ENCODE measurements around the gene ANKH.

ANKH gene

DNA sequence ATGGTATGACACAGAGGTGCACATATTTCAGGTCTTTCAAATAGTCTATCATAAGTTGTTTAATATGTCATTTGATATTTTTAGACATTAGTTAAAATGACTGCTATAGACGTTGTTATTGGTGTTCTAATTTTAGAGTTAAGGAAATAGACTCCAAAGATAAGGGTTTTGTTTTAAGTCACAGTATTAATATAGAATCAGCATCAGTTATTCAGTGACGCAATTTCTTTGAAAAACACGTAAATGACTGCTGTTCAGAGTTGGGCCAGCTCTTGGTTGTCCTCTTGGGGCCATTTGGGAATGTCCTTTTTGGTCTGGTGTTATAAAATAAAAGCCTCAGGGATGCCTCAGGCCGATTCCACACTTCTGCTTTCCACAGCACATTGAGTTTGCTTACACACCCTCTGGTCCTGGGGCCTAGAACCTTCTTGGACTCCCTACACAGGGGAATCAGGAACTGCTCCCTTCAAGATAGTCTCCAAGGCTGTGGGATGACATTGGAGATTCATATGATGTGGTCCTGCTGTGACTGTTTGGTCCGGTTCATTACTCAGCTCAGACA, 192.7 kb downstream of the ANKH start:
- no peak for DNase-seq

DNA sequence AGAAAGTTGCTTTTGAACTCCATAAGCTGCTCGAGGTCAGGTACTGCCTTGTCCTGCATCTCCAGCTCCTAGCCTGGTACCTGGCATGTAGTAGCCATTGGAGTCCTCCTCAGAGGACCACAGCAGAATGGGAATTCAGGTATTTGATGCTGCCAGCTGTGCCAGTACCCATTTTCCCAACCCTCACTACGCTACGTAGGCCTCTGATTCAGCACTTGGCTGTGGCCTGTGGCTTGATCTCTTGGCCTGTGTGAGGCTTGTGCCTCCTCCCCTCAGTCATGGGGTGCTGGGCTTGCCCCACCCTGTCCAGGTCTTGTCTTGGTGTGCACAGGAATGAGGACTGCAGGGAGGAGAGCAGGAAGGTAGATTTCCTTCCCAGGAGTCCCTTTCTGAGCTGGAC, 195.3 kb downstream of the ANKH start:
- DNase-seq, result peak; percentile 50

DNA sequence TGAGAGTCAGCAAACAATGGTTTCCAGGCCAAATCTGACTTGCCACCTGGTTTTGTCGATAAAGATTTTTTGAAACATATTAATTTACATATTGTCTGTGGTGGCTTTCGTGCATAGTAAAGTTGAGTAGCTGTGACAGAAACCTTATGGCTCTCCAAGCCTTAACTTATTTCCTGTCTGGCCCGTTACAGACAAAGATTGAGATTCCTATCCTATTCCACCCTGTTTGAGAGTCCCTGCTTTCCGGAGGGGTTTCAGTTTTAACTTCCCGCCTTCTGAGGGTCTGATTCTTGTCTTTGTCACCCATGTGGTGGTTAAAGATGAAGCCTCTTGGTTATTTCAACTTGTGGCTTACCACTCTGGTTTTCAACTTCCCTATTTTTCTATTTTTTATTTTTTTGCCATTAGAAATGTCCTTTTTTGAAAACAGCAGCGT, 195.7 kb downstream of the ANKH start:
- no peak for DNase-seq

DNA sequence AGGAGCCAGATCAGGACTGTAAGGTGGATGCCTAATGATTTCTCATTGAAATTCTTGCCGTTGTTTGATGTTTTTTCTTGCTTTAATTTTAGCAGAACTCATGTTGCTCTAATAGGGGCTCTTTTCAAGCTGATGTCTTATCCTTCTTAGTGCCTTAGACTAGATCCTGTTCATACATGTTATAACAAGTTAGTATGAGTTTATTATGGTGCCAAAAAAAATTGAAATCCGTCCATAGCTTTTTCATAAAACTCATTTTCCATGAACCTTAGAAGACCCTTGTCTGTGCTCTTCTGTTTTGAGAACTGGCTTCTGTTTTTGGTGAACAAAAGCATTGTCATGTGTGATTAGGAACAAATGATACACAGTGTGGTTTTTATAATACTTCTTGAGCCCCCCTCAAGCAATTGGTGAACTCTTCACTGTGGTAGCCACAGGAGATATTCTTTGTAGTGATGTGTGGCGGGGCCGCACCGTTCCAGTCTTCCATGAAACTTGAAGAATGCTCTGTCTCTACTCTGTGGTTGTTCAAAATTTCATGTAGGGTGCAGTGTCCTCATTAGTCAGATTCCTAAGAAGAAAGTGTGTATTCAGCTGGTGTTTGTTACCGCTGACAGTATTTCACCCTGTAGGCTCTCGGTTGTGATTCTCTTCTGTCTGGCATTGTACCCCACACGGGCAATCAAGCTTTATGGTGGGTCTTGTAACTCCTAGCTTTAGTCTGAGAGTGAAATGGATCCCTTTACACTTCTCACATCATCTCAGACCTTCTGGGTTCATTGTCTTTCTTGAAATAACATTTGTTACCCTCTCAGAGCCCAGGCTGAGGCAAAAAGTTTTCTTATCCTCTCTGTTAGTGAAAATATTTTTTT, 196.4 kb downstream of the ANKH start:
- DNase-seq, result no peak

DNA sequence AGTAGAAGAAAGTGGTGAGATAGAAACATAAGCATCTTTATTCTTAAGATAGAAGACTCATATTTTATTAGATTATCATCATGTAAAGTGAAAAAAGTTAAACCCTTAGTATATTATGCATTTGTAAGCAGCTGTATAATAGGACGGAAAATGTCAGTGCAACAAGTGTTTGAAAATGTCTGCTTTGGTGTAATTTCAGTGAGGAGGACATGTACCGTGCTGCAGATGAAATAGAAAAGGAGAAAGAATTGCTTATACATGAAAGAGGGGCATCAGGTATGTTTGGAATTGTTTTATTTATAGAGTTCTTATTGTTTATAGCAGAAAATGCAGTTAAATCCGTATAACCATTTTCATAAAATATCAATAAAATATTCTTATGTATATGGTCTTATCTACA, 198.1 kb downstream of the ANKH start:
- DNase-seq, result no peak

DNA sequence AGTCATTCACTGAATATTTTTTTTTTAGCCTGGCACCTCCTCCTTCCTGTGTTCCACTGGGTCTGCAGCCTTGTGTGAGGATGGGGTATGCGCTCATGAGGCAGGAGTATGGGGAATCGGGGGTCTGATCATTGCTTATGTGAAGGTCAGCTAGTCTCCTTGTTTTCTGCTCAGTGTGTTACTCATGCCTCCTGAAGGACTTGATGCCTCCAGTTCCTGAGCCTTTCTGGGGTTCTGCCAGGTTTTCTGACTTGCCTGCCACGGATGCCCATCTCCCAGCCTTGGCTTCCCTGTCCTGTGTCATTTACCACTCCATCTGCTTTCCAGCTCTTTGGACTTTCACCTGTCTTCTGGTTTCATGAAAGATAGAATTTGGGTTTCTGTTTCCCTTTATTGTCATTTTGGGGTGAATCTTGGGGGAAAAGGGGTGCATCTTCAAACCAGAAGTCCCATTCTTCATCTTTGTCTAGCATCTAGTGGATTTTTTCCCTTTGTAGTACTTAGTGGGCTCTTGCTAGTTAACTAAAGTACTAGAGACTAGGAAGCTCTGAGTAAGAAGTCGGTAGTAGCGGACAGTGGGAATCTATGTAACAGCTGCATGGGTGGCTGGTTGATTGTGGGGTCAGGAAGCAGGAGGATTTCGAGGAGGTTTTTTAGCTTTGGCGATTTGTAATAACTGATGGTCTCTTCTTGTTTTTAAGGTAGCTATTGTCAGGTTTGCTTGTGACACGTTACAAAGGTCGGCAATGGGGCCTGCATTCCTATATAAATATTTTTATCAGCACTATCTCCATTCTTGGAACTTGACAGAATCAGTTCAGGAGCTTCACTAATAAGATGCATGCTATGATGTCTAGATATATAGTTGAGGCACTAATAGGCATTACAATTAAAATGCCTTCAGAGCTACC, 198.8 kb downstream of the ANKH start:
- DNase-seq, result peak; percentile 46

DNA sequence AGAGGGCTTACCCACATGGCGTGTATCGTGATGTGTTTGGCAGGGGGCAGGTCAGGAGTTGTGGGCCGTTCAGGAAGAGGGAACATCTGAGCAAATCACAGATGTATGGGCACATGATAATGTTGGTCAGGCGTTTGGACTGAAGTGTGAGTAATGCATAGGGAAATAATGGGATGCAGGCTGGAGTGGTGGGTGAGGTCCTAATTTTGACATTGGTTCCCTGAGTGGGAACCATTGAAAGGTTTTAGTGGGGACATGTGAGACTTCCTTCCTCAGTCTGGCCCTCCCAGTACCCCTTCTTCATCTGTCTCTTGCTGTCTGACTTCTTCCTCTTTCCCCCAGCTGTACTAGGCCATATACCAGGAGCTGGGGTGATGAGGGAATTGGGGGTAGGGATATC, 199.5 kb downstream of the ANKH start:
- DNase-seq, result no peak

DNA sequence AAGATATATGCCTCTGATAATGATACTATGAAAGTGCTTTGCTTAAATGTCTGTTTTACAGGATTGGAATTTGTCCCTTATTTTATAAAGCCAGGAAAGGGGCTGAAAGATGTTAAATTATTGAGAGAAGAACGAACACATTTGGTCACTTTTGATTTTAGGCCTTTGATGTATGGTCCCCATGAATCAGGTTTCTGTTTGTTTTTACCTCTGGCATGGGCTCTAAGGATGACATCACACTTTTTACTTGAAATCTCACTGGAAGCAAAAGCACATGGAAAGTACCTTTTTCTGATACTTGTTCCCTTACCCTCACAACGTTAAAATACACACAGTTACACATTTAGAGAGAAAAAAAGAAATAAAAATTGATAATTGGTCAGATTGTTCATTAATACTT, 200.2 kb downstream of the ANKH start:
- DNase-seq, result no peak

DNA sequence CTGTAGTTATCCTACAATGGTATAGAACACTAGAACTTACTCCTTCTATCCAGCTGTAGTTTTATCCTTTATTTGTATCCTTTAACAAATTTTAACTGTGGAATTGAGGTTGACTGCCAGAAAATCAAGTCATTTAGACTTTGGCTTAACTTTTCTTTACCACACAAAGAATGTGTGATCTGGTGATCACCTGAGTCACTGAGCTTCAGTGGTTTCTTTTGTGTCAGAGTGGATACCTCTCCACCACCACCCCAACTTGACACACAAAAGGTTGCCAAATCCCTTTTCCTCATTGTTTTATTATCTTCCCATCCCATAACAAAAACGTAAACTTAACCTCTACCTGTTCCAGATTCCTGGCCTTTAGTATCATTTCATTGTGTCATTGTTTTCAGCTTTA, 201.6 kb downstream of the ANKH start:
- peak; percentile 13 for DNase-seq

DNA sequence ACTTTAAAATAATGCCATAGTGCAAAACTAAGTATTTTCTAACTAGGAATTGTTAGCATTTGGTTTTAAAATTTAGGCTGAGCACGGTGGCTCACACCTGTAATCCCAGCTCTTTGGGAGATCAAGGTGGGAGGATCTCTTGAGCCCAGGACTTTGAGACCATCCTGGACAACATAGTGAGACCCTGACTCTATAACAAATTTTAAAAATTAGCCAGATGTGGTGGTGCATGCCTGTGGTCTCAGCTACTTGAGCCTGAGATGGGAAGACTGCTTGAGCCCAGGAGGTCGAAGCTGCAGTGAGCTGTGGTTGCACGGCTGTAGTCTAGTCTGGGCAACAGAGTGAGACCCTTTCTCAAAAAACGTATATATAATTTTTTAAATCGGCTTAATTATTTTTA, 202.2 kb downstream of the ANKH start:
- no peak for DNase-seq

DNA sequence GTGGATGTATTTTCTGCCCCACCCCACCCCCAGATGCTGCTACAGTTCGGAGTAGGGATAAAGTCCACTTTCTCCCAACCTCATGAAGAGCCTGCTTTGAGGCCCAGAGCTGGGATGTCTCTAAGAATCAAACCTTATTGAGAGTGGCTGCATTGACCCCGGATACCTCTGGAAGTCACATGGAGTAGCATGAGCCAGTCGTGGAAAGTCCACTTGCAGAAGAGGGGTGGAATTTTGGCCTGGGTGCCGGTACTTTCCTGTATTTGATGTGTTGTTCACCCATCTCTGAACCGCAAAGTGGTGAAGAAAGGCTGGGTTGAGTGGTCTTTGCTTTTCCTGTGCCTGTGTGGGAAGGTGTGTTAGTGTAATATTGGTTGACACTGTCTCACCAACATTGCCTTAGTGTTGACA, 203.4 kb downstream of the ANKH start:
- DNase-seq, result no peak

DNA sequence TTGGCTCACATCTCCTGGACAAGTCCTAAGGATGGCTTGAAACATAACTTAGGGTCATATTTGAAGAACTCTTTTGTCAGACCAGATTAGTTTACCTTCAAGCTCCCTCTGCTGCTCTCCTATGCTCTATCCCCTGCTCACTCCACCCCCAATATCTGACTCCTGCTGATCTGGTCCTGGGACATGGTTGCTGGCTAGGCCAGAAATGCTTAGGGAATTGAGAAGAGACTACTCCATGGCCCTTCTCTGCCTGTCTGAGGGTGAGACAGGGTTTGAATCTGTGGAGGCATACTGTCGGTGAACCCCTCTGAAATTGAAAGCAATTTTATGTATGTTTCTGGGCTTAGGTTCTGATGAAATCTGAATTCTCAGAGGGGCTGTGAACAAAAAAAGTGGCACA, 203.8 kb downstream of the ANKH start:
- DNase-seq, result no peak

DNA sequence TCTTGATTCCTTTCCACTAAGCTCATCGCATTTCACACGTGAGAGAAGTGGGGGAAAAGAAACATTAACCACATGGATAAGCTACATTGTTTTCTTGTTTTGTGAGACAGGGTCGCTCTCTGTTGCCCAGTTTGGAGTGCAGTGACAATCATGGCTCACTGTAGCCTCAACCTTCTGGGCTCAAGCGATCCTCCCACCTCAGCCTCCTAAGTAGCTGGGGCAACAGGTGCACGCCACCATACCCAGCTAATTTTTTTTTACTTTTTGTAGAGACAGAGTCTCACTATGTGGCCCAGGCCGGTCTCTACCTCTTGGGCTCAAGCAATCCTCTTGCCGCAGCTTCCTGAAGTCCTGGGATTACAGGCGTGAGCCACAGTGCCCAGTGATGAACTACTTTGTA, 204.3 kb downstream of the ANKH start:
- no peak for DNase-seq

DNA sequence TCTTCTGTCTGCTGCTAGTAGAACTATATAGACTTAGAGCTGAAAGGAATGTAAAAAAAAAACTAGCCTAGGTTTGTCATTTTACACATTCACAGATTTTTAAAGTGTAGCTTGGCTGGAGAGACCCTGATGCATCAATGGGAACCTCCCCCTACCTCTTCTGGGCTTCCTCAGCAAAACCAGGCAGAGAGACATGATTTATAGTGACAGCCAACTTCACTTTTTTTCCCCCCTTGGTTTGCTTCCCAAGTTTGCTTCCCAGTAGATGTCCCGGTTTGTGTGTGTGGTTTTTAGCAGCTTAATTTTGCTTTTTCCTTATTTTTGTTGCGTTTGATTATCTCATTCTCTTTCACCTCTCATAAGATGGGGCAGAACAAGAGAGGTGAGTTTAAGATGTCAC, 205.2 kb downstream of the ANKH start:
- no peak for DNase-seq

DNA sequence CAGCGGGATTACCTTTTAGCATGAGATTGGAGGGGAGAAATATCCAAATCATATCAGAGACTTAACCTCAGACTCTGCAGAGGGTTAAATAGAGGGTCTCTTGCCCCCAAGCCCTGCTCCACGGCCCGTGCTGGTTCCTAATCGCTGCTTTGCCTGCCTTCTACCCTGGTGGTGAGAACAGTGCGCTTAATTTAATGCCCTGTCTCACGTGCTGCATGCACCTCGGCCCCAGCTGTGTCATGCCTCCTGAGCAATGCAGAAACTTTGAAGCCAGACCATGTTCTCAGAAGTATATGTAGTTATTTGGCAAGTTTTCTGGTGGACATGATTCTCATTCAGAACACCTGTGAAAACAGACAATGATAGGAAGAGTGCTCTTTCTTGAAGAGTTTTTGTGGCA, 205.6 kb downstream of the ANKH start:
- DNase-seq, result peak; percentile 45

DNA sequence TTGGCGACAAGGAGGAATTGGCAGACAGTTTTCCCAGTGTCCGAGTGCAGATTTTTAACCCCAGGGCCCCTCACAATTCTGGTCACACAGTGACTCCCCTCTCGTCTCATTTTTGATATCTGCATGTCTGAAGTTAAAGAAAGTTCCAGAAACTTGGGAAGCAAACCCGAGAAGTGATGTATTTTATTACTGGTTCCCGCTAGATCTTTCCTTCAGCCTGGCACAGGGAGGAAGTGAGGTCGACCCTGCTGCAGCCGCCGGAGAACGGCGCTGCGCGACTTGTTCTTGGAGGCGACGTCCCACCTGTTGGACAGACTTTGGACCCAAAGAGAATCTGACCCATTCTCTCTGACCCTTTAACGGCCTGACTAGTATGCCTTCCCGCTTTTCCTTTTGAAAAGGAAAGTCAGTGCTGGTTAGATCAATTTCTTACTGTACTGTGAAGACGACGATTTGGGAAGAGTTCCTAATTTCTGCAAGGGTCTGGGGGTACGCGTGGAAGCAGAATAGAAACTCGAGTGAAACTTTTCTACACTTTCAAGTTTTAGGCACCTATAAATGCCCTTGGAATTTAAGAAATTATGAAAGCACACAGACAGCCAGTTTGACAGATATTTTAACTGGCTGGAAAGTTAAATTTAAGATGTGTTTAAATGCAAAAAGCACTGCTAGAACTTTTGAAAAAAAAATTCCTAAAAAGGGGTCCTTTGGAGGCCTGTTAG, 206.3 kb downstream of the ANKH start:
- peak; percentile 45 for DNase-seq

DNA sequence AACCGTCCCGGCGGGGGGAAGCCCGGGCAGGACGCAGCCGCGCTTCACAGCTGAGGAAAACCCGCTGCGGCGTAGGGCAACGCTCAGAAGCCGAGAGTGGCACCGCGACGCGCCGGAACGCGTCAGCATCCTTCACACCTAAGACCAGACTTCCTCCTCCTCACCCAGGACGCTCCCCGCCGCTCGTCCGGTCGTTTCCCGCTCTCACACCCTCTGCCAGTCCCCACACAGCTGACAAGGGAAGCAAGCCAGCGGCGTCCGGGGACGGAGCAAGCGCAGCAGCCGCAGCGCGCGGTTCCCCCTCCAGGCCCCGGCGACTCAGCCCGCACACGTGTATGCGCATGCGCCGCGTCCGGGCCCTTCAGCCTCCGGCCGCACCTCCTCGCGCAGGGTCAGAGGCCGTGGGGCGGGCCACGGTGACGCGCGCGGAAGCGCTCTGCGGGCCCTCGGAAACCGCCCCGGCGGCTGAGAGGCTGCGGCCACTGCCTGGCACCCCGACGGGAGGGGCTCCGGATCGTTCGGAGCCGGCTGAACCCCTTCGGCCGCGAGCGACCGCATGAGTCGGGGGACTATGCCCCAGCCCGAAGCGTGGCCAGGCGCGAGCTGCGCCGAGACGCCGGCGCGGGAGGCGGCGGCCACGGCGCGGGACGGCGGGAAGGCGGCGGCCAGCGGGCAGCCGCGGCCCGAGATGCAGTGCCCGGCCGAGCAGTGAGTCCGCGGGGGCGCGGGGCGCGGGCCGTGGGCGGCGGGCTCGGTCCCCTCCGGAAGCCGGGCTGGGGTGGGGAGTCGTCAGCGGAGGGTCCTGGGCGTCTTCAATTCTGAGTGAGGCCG, 207.1 kb downstream of the ANKH start, which contains the start of gene OTULIN:
OTULIN (plus strand) TSS at position 449 of the 831 bp plus-strand sequence; CDS start at position 557, 108 bp downstream.
- DNase-seq, result peak; percentile 93

DNA sequence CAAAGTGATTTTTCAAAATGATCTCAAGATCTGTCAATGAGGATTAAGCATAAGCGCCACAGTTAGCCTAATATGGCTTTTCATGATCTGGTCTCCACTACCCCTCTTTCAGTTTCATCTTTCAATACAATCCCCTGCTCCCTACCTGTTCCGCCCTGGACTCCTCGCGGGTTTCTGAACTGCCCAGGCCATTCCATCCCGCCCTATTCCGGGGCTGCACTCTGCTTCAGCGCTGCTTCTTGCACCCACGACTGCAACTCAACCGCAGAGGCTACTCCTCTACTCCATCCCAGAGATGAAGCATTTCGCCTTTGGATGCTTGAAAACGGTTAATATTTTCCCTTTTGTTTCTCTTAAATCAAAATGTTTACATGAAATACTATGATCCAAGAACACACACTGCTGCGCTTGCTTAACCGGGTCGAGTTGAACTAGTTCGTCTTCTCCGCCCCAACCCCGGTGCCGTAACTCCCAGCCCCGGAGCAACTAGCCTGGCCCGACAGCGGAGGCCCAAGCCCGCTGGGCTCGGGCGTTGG, 207.8 kb downstream of the ANKH start:
- DNase-seq, result peak; percentile 42

DNA sequence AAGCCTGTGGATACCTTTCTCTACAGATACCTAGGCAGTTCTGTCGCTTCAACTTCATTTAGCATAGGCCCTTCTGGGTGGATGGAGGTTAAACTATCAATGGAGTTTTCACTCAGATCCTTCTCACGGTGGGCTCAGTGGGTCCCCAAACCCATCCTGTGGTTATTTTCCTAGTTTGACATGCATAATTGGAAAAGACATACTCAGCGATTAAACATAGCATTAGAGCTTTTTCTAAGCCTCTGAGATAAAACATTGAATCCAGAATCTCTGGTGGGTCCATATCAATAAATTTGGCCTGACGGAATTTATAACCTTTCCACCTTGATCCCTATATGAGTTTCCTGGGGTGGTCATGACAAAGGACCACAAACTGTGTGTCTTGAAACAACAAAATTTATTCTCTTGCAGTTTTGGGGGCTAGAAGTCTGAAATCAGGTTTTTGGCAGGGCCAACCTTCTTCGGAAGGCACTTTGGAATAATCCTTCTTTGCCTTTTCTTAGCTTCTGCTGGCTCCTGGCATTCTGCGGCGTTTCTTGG, 208.8 kb downstream of the ANKH start:
- no peak for DNase-seq

DNA sequence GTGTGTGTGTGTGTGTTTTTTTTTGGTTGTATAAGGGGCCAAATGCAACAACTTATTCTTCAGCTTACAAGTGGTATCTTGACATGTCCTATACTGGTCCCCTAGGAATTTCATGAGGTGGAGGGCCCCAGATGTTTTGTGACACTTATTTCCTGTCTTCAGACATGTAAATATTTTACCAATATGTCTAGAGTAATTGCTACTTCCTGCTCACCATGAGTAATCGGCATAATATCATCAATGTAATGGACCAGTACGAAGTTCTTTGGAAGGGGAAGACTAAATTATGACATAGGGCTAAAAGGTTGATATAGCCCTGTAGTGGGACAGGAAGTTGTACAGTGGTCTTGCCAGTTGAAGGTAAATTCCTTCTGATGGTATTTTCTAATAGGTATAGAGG, 210.7 kb downstream of the ANKH start:
- DNase-seq, result peak; percentile 29

Measured in EL (cell line).